ENCODE results near the gene UBR3.
"Not testable (repeated sequence)": the region's sequence is repeated elsewhere in the genome, so short reads cannot be mapped to it uniquely, and the experiment has no call there.

The UBR3 gene

GRCh38 chr2:169862816-169863215 lies 35.6 kb downstream of the UBR3 start:
- in situ Hi-C loops (cut with HindIII; ENCODE audit: low sequenced_read_pairs), result no loop called here

- in situ Hi-C loops (cut with HindIII; ENCODE audit: low sequenced_read_pairs), result no loop called here
These were observed 38.2 kb downstream of the UBR3 start for GRCh38 chr2:169865492-169865891.

- in situ Hi-C loops (cut with HindIII; ENCODE audit: low sequenced_read_pairs), result not testable (repeated sequence)
These were observed 39.0 kb downstream of the UBR3 start for GRCh38 chr2:169866230-169866629.

GRCh38 chr2:169867579-169867978 lies 40.3 kb downstream of the UBR3 start:
- in situ Hi-C loops (cut with HindIII; ENCODE audit: low sequenced_read_pairs), result no loop called here

DNA sequence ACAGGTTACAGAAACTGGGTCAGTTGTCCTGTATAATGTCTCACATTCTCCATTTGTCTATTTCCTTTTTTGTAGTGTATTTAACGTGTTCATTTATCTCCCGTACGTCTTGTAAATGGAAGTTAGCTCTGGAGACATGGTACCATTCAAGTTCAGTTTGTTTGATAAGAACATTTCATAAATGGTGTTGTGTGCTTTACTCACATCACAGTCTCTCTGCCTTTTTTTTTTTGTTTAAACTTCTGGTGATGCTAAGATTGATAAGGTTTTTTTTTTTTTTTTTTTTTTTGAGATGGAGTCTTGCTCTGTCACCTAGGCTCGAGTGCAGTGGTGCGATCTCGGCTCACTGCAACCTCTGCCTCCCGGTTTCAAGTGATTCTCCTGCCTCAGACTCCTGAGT lies 41.7 kb downstream of the UBR3 start:
- in situ Hi-C loops (cut with HindIII; ENCODE audit: low sequenced_read_pairs), result no loop called here

DNA sequence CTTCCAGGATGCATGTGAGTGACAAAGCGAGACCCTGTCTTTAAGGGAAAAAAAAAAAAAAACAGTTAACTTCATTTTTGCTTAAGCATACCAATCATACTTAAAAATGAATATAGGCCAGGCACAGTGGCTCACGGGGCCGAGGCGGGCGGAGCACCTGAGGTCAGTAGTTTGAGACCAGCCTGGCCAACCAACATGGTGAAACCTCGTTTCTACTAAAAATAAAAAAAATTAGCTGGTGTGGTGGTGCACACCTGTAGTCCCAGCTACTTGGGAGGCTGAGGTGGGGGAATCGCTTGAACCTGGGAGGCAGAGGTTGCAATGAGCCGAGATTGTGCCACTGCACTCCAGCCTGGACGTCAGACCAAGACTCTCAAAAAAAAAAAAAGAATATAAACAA lies 44.1 kb downstream of the UBR3 start:
- in situ Hi-C loops (cut with HindIII; ENCODE audit: low sequenced_read_pairs), result not testable (repeated sequence)

DNA sequence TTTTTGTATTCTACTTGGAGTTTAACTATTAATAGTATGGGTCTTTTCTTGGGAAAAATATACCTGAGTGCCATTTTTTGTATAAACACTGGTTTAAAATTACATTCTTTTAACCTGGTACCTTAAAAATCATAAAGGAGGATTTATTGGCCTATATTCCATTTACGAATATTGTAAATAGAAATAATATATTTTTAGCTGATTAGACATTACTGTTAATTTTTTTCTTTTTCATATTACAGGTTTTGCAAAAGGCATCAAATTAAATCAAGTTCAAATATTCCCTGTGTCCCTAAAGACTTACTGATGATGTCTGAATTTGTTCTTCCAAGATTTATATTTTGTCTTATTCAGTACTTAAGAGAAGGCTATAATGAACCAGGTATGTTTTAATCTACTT lies 44.7 kb downstream of the UBR3 start:
- in situ Hi-C loops (cut with HindIII; ENCODE audit: low sequenced_read_pairs), result no loop called here

DNA sequence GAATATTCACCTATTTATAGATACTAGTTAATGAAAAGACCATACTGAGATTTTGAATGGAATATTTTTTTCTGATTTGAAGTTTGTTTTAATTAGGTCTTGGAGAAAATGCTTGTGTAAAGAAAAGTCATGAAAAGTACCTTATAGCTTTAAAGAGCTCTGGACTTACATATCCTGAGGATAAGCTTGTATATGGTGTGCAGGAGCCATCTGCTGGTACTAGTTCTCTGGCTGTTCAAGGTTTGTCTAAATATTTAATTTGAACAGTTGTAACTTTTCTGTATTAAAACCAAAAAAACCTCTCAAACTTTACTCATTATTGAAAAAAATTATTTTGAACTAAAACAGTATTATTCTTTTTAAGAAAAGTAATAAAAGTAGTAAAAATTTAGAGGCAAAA lies 50.1 kb downstream of the UBR3 start:
- in situ Hi-C loops (cut with HindIII; ENCODE audit: low sequenced_read_pairs), result no loop called here

DNA sequence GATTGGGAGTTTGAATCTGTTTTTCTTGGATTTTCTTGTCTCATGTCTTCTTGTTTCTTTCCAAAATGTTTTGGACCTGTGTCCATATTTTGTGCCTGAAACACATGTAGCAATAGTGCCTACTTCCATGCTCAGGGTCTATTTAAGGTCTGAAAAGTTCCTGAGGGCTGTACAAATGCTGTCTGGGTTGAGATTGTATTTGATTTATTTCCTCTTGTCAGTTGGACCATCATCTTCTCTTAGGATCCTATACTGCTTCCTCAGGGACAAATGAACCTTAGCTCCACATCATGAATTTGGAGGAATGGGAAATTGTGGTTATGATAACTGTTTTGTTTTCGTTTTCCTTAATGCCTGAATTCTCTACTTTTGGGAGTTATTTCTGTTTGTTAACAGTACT lies 59.9 kb downstream of the UBR3 start:
- in situ Hi-C loops (cut with HindIII; ENCODE audit: low sequenced_read_pairs), result no loop called here

GRCh38 chr2:169891593-169892298 lies 64.5 kb downstream of the UBR3 start:
- in situ Hi-C loops (cut with HindIII; ENCODE audit: low sequenced_read_pairs), result no loop called here

GRCh38 chr2:169892951-169893350 lies 65.7 kb downstream of the UBR3 start:
- in situ Hi-C loops (cut with HindIII; ENCODE audit: low sequenced_read_pairs), result no loop called here

GRCh38 chr2:169895294-169895985 lies 68.2 kb downstream of the UBR3 start:
- in situ Hi-C loops (cut with HindIII; ENCODE audit: low sequenced_read_pairs), result no loop called here

DNA sequence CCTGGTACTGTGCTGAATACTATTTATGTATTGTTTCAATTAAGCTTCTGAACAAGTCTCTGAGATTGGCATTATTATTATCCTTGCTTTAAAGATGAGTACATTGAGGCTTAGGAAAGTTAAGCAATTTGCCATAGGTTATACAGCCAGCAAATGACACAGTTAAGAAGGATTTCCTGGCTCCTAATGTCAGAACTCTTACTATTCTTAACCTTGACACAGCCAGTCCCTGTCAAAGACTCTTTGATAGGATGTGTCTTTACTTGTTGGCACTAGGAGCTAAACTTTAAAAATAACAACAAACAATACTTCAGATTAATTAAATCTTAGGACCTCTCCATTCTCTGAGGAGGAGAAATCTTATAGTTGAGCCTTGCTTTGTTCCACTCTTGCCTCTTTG lies 70.6 kb downstream of the UBR3 start:
- in situ Hi-C loops (cut with HindIII; ENCODE audit: low sequenced_read_pairs), result no loop called here

DNA sequence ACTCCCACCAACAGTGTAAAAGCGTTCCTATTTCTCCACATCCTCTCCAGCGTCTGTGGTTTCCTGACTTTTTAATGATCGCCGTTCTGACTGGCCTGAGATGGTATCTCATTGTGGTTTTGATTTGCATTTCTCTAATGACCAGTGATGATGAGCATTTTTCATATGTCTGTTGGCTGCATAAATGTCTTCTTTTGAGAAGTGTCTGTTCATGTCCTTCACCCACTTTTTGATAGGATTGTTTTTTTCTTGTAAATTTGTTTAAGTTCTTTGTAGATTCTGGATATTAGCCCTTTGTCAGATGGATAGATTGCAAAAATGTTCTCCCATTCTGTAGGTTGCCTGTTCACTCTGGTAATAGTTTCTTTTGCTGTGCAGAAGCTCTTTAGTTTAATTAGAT lies 72.8 kb downstream of the UBR3 start:
- in situ Hi-C loops (cut with HindIII; ENCODE audit: low sequenced_read_pairs), result not testable (repeated sequence)

DNA sequence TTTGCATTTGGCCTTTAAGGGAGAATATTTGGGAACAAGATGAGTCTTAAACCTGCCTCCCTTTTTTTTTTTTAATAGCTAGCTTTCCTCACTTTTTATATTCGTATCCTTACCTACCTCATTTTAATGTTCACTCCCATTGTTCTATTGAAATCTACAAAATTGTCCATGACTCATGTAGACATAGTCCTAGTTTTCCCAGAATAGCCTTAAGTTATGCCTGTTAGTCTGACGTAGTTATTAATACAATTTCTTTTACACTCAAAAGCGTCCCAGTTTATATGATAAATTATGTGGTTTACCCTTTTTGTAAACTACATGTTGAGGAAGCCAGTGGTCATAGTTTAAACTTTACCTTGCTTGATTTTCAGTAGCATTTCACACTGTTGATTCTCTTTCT lies 73.4 kb downstream of the UBR3 start:
- in situ Hi-C loops (cut with HindIII; ENCODE audit: low sequenced_read_pairs), result no loop called here

DNA sequence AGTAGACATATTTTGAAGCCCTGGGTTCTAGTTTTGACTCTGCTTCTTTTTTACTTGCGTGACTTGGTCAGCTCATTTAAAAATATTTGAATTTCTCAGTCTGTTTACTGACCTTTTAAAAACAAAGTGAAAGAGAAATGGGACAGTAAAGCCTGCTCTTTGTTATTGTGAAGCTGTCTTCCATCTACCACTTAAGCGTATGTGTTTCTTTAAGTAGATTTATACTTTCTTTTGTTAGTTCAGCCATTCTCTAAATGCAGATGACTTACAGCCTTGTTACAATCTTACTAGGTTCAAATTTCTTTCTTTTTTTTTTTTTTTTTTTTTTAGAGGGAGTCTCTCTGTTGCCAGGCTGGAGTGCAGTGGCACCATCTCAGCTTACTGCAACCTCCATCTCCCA lies 79.5 kb downstream of the UBR3 start:
- in situ Hi-C loops (cut with HindIII; ENCODE audit: low sequenced_read_pairs), result no loop called here

- in situ Hi-C loops (cut with HindIII; ENCODE audit: low sequenced_read_pairs), result no loop called here
These were observed 82.1 kb downstream of the UBR3 start for GRCh38 chr2:169909376-169909775.

DNA sequence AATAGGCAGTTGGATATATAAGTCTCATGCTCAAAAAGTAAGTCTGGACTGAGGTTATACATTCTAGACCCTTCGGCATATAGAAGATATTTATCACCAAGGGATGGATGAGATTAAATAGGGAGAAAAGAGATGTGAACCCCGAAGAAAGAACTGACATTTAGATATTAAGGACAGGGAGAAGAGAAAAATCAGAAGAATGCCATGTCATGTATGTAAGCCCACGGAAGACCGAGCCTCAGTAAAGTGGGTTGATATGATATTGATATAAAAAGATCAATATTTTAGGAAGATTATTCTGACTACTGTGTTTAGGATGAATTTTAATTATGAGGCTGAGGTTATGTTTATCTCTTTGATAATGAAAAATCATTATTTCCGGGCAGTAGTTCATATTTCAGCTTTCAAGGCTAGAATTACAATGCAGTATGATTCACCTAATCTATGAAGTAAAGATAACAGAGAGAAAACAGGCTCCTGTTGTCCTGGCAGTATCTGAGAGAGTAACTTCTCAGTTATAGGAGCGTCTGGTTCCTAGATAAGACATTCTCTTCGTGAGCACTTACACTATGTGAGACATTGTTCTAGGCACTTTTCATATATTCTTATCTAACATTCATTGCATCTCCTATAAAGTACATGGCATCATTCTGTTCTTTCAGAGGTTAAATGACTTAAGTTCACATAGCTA lies 83.0 kb downstream of the UBR3 start:
- in situ Hi-C loops (cut with HindIII; ENCODE audit: low sequenced_read_pairs), result no loop called here

- in situ Hi-C loops (cut with HindIII; ENCODE audit: low sequenced_read_pairs), result no loop called here
These were observed 83.9 kb downstream of the UBR3 start for GRCh38 chr2:169911119-169911518.

DNA sequence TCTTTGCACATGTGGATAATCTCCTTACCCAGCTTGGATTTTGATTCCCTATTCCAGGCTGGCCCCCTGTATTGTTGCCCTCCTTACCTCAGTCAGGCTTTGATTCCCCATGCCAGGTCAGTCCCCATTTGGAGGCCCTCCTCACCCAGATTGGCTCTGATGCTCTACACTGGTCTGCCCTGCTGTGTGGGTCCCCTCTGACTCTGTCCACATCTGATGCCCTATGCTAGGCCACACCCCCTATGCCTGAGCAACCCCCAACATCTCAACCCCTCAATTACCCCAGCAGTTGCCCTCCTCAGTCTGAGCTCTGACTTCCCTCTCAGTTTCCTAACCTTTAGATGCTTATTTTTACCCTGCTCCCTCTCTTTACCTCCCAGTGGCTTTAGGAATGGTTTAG lies 89.4 kb downstream of the UBR3 start:
- in situ Hi-C loops (cut with HindIII; ENCODE audit: low sequenced_read_pairs), result no loop called here

GRCh38 chr2:169923977-169924376 lies 96.7 kb downstream of the UBR3 start:
- in situ Hi-C loops (cut with HindIII; ENCODE audit: low sequenced_read_pairs), result no loop called here

DNA sequence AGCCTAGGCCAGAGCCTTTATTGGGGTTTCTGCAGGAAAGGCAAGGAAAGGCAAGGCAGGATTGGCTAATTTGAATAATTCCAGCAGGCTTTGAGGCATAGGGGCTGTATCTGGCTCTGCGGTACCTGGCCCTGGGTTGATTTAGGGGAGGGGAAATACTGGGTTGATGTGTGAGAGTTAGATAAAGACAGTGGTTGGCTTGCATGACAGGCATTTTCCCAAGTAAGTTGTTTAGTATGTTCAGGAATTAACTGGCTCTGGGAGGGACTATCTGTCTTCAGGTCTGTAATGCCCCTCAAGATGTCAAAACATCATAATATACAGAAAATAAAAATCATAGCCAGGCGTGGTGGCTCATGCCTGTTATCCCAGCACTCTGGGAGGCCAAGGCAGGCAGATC lies 98.7 kb downstream of the UBR3 start:
- in situ Hi-C loops (cut with HindIII; ENCODE audit: low sequenced_read_pairs), result no loop called here

Measured in endothelial cell of hepatic sinusoid (primary cell).